CD4-positive, alpha-beta T cell treated with Interferon alpha-2 for 1 hour (primary cell): ENCODE data around the gene NSDHL.

Experiments
- DNase-seq, 2 donors: peaks; one replicate each; pipeline ENCODE4 v3.0.0-alpha.2; 2020 to 2022

Gene NSDHL

GRCh38 chrX:152845618-152846240 lies 14.9 kb downstream of the NSDHL start:
- no peak for DNase-seq

- DNase-seq = no peak
Measured at GRCh38 chrX:152847281-152847680, 16.4 kb downstream of the NSDHL start.

- no peak for DNase-seq
Measured at GRCh38 chrX:152850465-152850864, 19.6 kb downstream of the NSDHL start.

GRCh38 chrX:152853986-152854385 lies 23.1 kb downstream of the NSDHL start:
- DNase-seq = no peak

GRCh38 chrX:152861116-152861515 lies 30.3 kb downstream of the NSDHL start:
- no peak for DNase-seq

- no peak for DNase-seq
Measured at GRCh38 chrX:152861826-152862225, 31.0 kb downstream of the NSDHL start.

GRCh38 chrX:152865232-152865920 lies 34.5 kb downstream of the NSDHL start:
- no peak for DNase-seq

GRCh38 chrX:152866386-152866785 lies 35.5 kb downstream of the NSDHL start:
- DNase-seq = no peak

GRCh38 chrX:152869972-152870371 lies 39.1 kb downstream of the NSDHL start:
- DNase-seq = no peak

- no peak for DNase-seq
Measured at GRCh38 chrX:152871260-152871659, 40.4 kb downstream of the NSDHL start.

- DNase-seq = no peak
Measured at GRCh38 chrX:152872522-152872921, 41.7 kb downstream of the NSDHL start.

- no peak for DNase-seq
Measured at GRCh38 chrX:152873361-152873760, 42.5 kb downstream of the NSDHL start.

GRCh38 chrX:152876931-152877840 lies 46.3 kb downstream of the NSDHL start:
- DNase-seq = no peak

GRCh38 chrX:152878976-152879755 lies 48.3 kb downstream of the NSDHL start:
- DNase-seq = no peak

- DNase-seq = no peak
Measured at GRCh38 chrX:152881289-152881688, 50.4 kb downstream of the NSDHL start.

GRCh38 chrX:152884171-152884570 lies 53.3 kb downstream of the NSDHL start:
- no peak for DNase-seq

GRCh38 chrX:152886716-152887115 lies 55.9 kb downstream of the NSDHL start:
- DNase-seq = no peak

- DNase-seq = no peak
Measured at GRCh38 chrX:152892499-152892898, 61.6 kb downstream of the NSDHL start.

- DNase-seq = no peak
Measured at GRCh38 chrX:152892999-152893891, 62.4 kb downstream of the NSDHL start.

GRCh38 chrX:152893980-152894610 lies 63.2 kb downstream of the NSDHL start:
- no peak for DNase-seq

- DNase-seq = no peak
Measured at GRCh38 chrX:152895121-152895520, 64.3 kb downstream of the NSDHL start.
